ENCODE measurements around the gene MERTK.

Gene MERTK

GRCh38 chr2:111896024-111896423 lies 2.4 kb upstream of the MERTK start:
- H3K4me1 ChIP-seq = peaks cover 18 to 38% (median 23%) of the 10 kb centered on the region in 10 experiments
- H3K9me3 ChIP-seq (replicated peaks in 1 of 11) = 0 out of 22 replicates have a peak, but pooled peaks cover 0 to 7% (median 0%) of the 10 kb centered on the region in 11 experiments
- no peak overlapping the region for H3K27ac ChIP-seq
- H3K4me2 ChIP-seq = peak overlapping the region in 3 of 11 experiments; percentile 79 to 94 (median 93); a peak in 6 of 22 replicates
- peaks cover 5 to 52% (median 46%) of the 10 kb centered on the region in 11 experiments; a peak in 21 of 22 replicates for H3K27me3 ChIP-seq
- no peak overlapping the region for H3K4me3 ChIP-seq
- H3K9ac ChIP-seq = no peak overlapping the region
- TF ChIP-seq Cebpa-rat (IDR thresholded peaks at IDR 0.05) = no peak
- H3K36me3 ChIP-seq = peaks cover 0 to 6% (median 0%) of the 10 kb centered on the region in 11 experiments; a peak in 2 of 22 replicates
- H4K20me1 ChIP-seq = peaks cover 3 to 26% (median 19%) of the 10 kb centered on the region in 11 experiments; a peak in 16 of 22 replicates

- H3K4me1 ChIP-seq = peaks cover 18 to 43% (median 23%) of the 10 kb centered on the region in 10 experiments
- peaks cover 3 to 32% (median 20%) of the 10 kb centered on the region in 11 experiments; a peak in 16 of 22 replicates for H4K20me1 ChIP-seq
- H3K36me3 ChIP-seq = peaks cover 0 to 12% (median 0%) of the 10 kb centered on the region in 11 experiments; a peak in 4 of 22 replicates
- no peak overlapping the region for H3K9ac ChIP-seq
- H3K4me3 ChIP-seq = no peak overlapping the region
- H3K4me2 ChIP-seq = peak overlapping the region; percentile 79 to 99 (median 93); a peak in 21 of 22 replicates
- peaks cover 5 to 57% (median 52%) of the 10 kb centered on the region in 11 experiments; a peak in 21 of 22 replicates for H3K27me3 ChIP-seq
- no peak for TF ChIP-seq Cebpa-rat (IDR thresholded peaks at IDR 0.05)
- H3K9me3 ChIP-seq (replicated peaks in 1 of 11) = 0 out of 22 replicates have a peak, but pooled peaks cover 0 to 7% (median 0%) of the 10 kb centered on the region in 11 experiments
- no peak overlapping the region for H3K27ac ChIP-seq
Measured at GRCh38 chr2:111896576-111896975, 1.8 kb upstream of the MERTK start.

DNA sequence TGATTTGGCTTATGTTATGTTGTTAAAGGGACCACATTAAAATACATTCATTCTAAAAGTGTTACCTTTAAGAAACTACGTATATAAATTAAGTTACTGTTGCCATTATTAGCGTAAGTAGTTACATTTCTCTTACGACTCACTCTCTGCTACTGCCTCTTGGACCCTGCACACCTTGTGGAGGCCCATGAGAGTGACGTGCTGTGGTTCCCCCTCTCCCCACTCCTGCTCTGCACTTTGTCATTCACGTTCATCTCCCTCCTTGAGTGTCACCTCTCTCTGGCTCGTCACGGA lies 830 bp upstream of the MERTK start:
- peaks cover 18 to 48% (median 23%) of the 10 kb centered on the region in 10 experiments for H3K4me1 ChIP-seq
- peak overlapping the region; percentile 62 to 96 (median 74) for H3K4me3 ChIP-seq
- TF ChIP-seq Cebpa-rat (IDR thresholded peaks at IDR 0.05) = no peak
- H3K27me3 ChIP-seq = peaks cover 5 to 67% (median 61%) of the 10 kb centered on the region in 11 experiments; a peak in 21 of 22 replicates
- H4K20me1 ChIP-seq = peaks cover 3 to 42% (median 20%) of the 10 kb centered on the region in 11 experiments; a peak in 16 of 22 replicates
- peak overlapping the region in 4 of 11 experiments; percentile 56 to 64 (median 58); a peak in 7 of 22 replicates for H3K27ac ChIP-seq
- peak overlapping the region; percentile 51 to 85 (median 77) for H3K9ac ChIP-seq
- peak overlapping the region; percentile 84 to 99 (median 94) for H3K4me2 ChIP-seq
- peaks cover 0 to 21% (median 0%) of the 10 kb centered on the region in 11 experiments; a peak in 4 of 22 replicates for H3K36me3 ChIP-seq
- 0 out of 22 replicates have a peak, but pooled peaks cover 0 to 7% (median 0%) of the 10 kb centered on the region in 11 experiments for H3K9me3 ChIP-seq (replicated peaks in 1 of 11)

- Histone ChIP-seq H3K9me3 (replicated peaks in 1 of 11) (0 out of 22 replicates have a peak, but pooled peaks cover 0 to 7% (median 0%) of the 10 kb centered on the region in 11 experiments), H3K27me3 (peaks cover 5 to 78% (median 65%) of the 10 kb centered on the region in 11 experiments; a peak in 21 of 22 replicates), H3K4me2 (peak overlapping the region; percentile 84 to 99 (median 95)), H3K36me3 (peaks cover 0 to 33% (median 0%) of the 10 kb centered on the region in 11 experiments; a peak in 4 of 22 replicates), H3K9ac (peak overlapping the region; percentile 8 to 86 (median 57); a peak in 19 of 22 replicates), H3K4me1 (peaks cover 18 to 61% (median 25%) of the 10 kb centered on the region in 10 experiments), H3K27ac (peak overlapping the region in 4 of 11 experiments; percentile 24 to 63 (median 54); a peak in 6 of 22 replicates), H4K20me1 (peaks cover 3 to 55% (median 20%) of the 10 kb centered on the region in 11 experiments; a peak in 16 of 22 replicates), H3K4me3 (peak overlapping the region; percentile 62 to 96 (median 74))
- no peak for TF ChIP-seq Cebpa-rat (IDR thresholded peaks at IDR 0.05)
Measured at GRCh38 chr2:111898703-111899514, 502 bp downstream of the MERTK start.

DNA sequence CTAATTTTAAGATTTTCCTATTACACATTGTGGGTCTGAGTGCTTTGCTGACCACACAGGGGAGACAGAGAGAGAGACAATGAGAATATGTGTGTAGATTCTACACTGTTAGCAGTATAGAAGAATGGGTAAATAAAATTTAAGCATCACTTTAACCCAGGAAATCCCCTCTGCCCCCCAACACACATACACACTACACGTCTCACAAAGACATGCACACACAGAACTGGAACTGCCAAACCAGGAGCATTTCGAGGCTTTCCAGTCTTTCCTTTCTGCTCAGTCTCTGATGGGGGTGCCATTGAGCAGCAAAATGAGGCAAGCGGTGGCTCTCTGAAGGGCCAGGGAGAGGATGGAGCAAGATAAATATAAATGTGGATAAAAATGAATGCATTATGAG lies 2.5 kb downstream of the MERTK start:
- peaks cover 24 to 76% (median 38%) of the 10 kb centered on the region in 10 experiments for H3K4me1 ChIP-seq
- peak overlapping the region in 4 of 10 experiments; percentile 25 to 96 (median 89); a peak in 7 of 20 replicates for H3K4me3 ChIP-seq

GRCh38 chr2:111903516-111903915 lies 5.1 kb downstream of the MERTK start:
- peaks cover 3 to 99% (median 19%) of the 10 kb centered on the region in 11 experiments; a peak in 16 of 22 replicates for H4K20me1 ChIP-seq
- H3K9me3 ChIP-seq (replicated peaks in 1 of 11) = 0 out of 22 replicates have a peak, but pooled peaks cover 0 to 7% (median 0%) of the 10 kb centered on the region in 11 experiments
- peak overlapping the region in 6 of 11 experiments; percentile 2 to 96 (median 62); a peak in 11 of 22 replicates for H3K4me2 ChIP-seq
- peaks cover 5 to 53% (median 44%) of the 10 kb centered on the region in 11 experiments; a peak in 21 of 22 replicates for H3K27me3 ChIP-seq
- no peak for TF ChIP-seq Cebpa-rat (IDR thresholded peaks at IDR 0.05)
- peak overlapping the region in 2 of 10 experiments; percentile 4 to 26; a peak in 1 of 20 replicates for H3K4me3 ChIP-seq
- peaks cover 38 to 83% (median 50%) of the 10 kb centered on the region in 10 experiments for H3K4me1 ChIP-seq
- H3K36me3 ChIP-seq = peaks cover 0 to 42% (median 0%) of the 10 kb centered on the region in 11 experiments; a peak in 5 of 22 replicates
- H3K27ac ChIP-seq = no peak overlapping the region
- 0 out of 22 replicates have a peak overlapping the region, but pooled peaks of 1 of the 11 experiments have one; percentile 23 for H3K9ac ChIP-seq

More for the DNA sequence above, 2.5 kb downstream of the MERTK start:
- Histone ChIP-seq H4K20me1 (peaks cover 3 to 75% (median 20%) of the 10 kb centered on the region in 11 experiments; a peak in 16 of 22 replicates), H3K9me3 (replicated peaks in 1 of 11) (0 out of 22 replicates have a peak, but pooled peaks cover 0 to 7% (median 0%) of the 10 kb centered on the region in 11 experiments), H3K27ac (no peak overlapping the region), H3K9ac (peak overlapping the region in 3 of 11 experiments; percentile 78 to 86 (median 79); a peak in 4 of 22 replicates), H3K36me3 (peaks cover 0 to 42% (median 0%) of the 10 kb centered on the region in 11 experiments; a peak in 4 of 22 replicates), H3K4me2 (peak overlapping the region in 3 of 11 experiments; percentile 87 to 96 (median 95); a peak in 6 of 22 replicates), H3K27me3 (peaks cover 5 to 78% (median 65%) of the 10 kb centered on the region in 11 experiments; a peak in 21 of 22 replicates)
- TF ChIP-seq Cebpa-rat (IDR thresholded peaks at IDR 0.05) = no peak

- H3K9me3 ChIP-seq (replicated peaks in 1 of 11) = 0 out of 22 replicates have a peak, but pooled peaks cover 0 to 3% (median 0%) of the 10 kb centered on the region in 11 experiments
- peak overlapping the region in 6 of 11 experiments; percentile 2 to 96 (median 62); a peak in 11 of 22 replicates for H3K4me2 ChIP-seq
- 0 out of 22 replicates have a peak overlapping the region, but pooled peaks of 1 of the 11 experiments have one; percentile 11 for H3K9ac ChIP-seq
- TF ChIP-seq Cebpa-rat (IDR thresholded peaks at IDR 0.05) = no peak
- H4K20me1 ChIP-seq = peaks cover 2 to 99% (median 14%) of the 10 kb centered on the region in 11 experiments; a peak in 15 of 22 replicates
- peaks cover 37 to 88% (median 50%) of the 10 kb centered on the region in 10 experiments for H3K4me1 ChIP-seq
- no peak overlapping the region for H3K27ac ChIP-seq
- peaks cover 5 to 49% (median 39%) of the 10 kb centered on the region in 11 experiments; a peak in 21 of 22 replicates for H3K27me3 ChIP-seq
- H3K36me3 ChIP-seq = peaks cover 0 to 42% (median 0%) of the 10 kb centered on the region in 11 experiments; a peak in 5 of 22 replicates
- H3K4me3 ChIP-seq = peak overlapping the region in 2 of 10 experiments; percentile 4 to 26; a peak in 1 of 20 replicates
Measured at GRCh38 chr2:111903930-111904439, 5.6 kb downstream of the MERTK start.
